SK-N-SH (cell line): Measurements from ENCODE around the gene CCNL2. TPM values are rescaled to one million over a fixed set of nuclear protein-coding genes. Genes with fewer than 3 reads are reported as not detected.

Experiments
- CTCF ChIA-PET: fragments of 300-600, 350-600 bp; formaldehyde crosslinking; extraction: SDS; loops from one replicate; lab custom pipeline; 2021; lab: Yijun Ruan, JAX
- POLR2A ChIA-PET: fragments of 350-600 bp; sonication (Branson Sonifier 250); formaldehyde crosslinking; extraction: SDS; loops from one replicate; lab custom pipeline; 2020; ENCODE audit warnings: antibody characterized with exemption, inconsistent platforms; lab: Yijun Ruan, JAX
- DNase-seq: peaks from one replicate; pipeline ENCODE4 v3.0.0; 2012
- H2AFZ ChIP-seq: fragments of 200-600 bp; sonication (generic); 2 replicates; pipeline ENCODE4 v1.8.1; 2016; ENCODE audit warnings: antibody characterized with exemption, mild to moderate bottlenecking, low read depth
- H3F3A ChIP-seq: fragments of 200-600 bp; sonication (generic); replicated peaks from 2 replicates; pipeline ENCODE3; 2016; ENCODE audit warnings: antibody characterized with exemption, mild to moderate bottlenecking; ENCODE audit not compliant: insufficient read depth
- H3K27ac ChIP-seq, 2 experiments: fragments of 200-500 bp in 1 of 2; fragments of 200-600 bp in 1 of 2; sonication (Bioruptor generic) in 1 of 2; sonication (generic), shearing (Covaris generic) in 1 of 2; 2 replicates each; pipeline versions ENCODE4 v1.5.1 to v1.6.1; 2014 to 2016; ENCODE audit warnings: low read depth in 2 of 2, inconsistent platforms in 1 of 2, low read length in 1 of 2, mild to moderate bottlenecking in 1 of 2, mixed read lengths in 1 of 2
- H3K27me3 ChIP-seq: fragments of 200-600 bp; sonication (generic), shearing (Covaris generic); 2 replicates; pipeline ENCODE4 v1.6.1; 2016; ENCODE audit warnings: mixed run types; ENCODE audit not compliant: insufficient read depth
- H3K36me3 ChIP-seq, 2 experiments: fragments of 200-500 bp in 1 of 2; fragments of 200-600 bp in 1 of 2; sonication (Bioruptor generic) in 1 of 2; sonication (generic) in 1 of 2; replicated peaks in 1 of 2; 2 replicates each; pipeline versions ENCODE3 to v1.5.1; 2014 to 2016; ENCODE audit warnings: low read length in 1 of 2, mild to moderate bottlenecking in 1 of 2; ENCODE audit not compliant: insufficient read depth in 2 of 2, control insufficient read depth in 1 of 2
- H3K4me1 ChIP-seq, 2 experiments: fragments of 200-500 bp in 1 of 2; fragments of 200-600 bp in 1 of 2; sonication (Bioruptor generic) in 1 of 2; sonication (generic), shearing (Covaris generic) in 1 of 2; 2 replicates each; pipeline versions ENCODE4 v1.5.1 to v1.6.1; 2014 to 2016; ENCODE audit warnings: low read depth in 1 of 2, low read length in 1 of 2, mixed run types in 1 of 2; ENCODE audit not compliant: insufficient read depth in 2 of 2, control insufficient read depth in 1 of 2
- H3K4me2 ChIP-seq: fragments of 200-600 bp; sonication (generic), shearing (Covaris generic); 2 replicates; pipeline ENCODE4 v1.6.1; 2017; ENCODE audit warnings: mixed run types
- H3K4me3 ChIP-seq, 2 experiments: fragments of 200-500 bp in 1 of 2; fragments of 200-600 bp in 1 of 2; sonication (Bioruptor generic) in 1 of 2; sonication (generic), shearing (Covaris generic) in 1 of 2; 2 replicates each; pipeline versions ENCODE4 v1.5.1 to v1.8.1; 2014 to 2016; ENCODE audit warnings: low read depth in 2 of 2, inconsistent platforms in 1 of 2, low read length in 1 of 2, mild to moderate bottlenecking in 1 of 2, mixed read lengths in 1 of 2, moderate library complexity in 1 of 2
- H3K79me2 ChIP-seq: fragments of 200-600 bp; sonication (generic); 2 replicates; pipeline ENCODE4 v1.8.1; 2017; ENCODE audit warnings: mild to moderate bottlenecking; ENCODE audit not compliant: insufficient read depth
- H3K9ac ChIP-seq: fragments of 200-600 bp; sonication (generic); 2 replicates; pipeline ENCODE4 v1.6.1; 2017; ENCODE audit warnings: mixed run types
- H3K9me2 ChIP-seq: fragments of 200-600 bp; sonication (generic); 2 replicates; pipeline ENCODE4 v1.6.1; 2017; ENCODE audit warnings: mixed run types
- H3K9me3 ChIP-seq: fragments of 200-600 bp; sonication (generic); 2 replicates; pipeline ENCODE4 v1.6.1; 2017; ENCODE audit warnings: mixed run types, mild to moderate bottlenecking, moderate library complexity
- H4K20me1 ChIP-seq: fragments of 200-600 bp; sonication (generic); 2 replicates; pipeline ENCODE4 v1.6.1; 2017; ENCODE audit warnings: mild to moderate bottlenecking, mixed run types; ENCODE audit not compliant: insufficient read depth
- CTCF ChIP-seq: fragments of 200-600 bp; sonication (generic); IDR thresholded peaks from 2 replicates; pipeline ENCODE4 v1.6.1; 2017; ENCODE audit warnings: antibody characterized with exemption, mild to moderate bottlenecking, moderate library complexity
- EP300 ChIP-seq, 2 experiments: IDR thresholded peaks; 2 replicates each; pipeline versions ENCODE4 v1.4.0 to v1.6.1; 2012; ENCODE audit warnings: borderline replicate concordance in 1 of 2, low read depth in 1 of 2, low read length in 1 of 2
- FOXJ3 ChIP-seq: sonication (generic); formaldehyde crosslinking; IDR thresholded peaks from 2 replicates; pipeline ENCODE4 v1.5.1; 2020; ENCODE audit warnings: mild to moderate bottlenecking, missing genetic modification reagents
- GATA2 ChIP-seq: sonication (generic); formaldehyde crosslinking; IDR thresholded peaks from 2 replicates; pipeline ENCODE4 v1.5.0; 2020; ENCODE audit warnings: mild to moderate bottlenecking, missing genetic modification reagents
- IRF3 ChIP-seq: fragments of 150-350 bp; IDR thresholded peaks from 2 replicates; pipeline ENCODE4 v1.6.1; 2016; ENCODE audit warnings: mild to moderate bottlenecking, low read depth, low read length
- JUND ChIP-seq: IDR thresholded peaks from 2 replicates; pipeline ENCODE4 v1.4.0; 2012
- MAX ChIP-seq: IDR thresholded peaks from 2 replicates; pipeline ENCODE4 v1.4.0; 2012; ENCODE audit warnings: low read depth
- MXI1 ChIP-seq: IDR thresholded peaks from 2 replicates; pipeline ENCODE4 v1.6.1; 2012; ENCODE audit warnings: mild to moderate bottlenecking, low read depth, low read length, improper control_type of control experiment
- NFIC ChIP-seq: IDR thresholded peaks from 2 replicates; pipeline ENCODE4 v1.4.0; 2012; ENCODE audit warnings: borderline replicate concordance
- NRF1 ChIP-seq: IDR thresholded peaks from 2 replicates; pipeline ENCODE4 v1.6.1; 2012; ENCODE audit warnings: low read depth, mild to moderate bottlenecking, low read length
- POLR2AphosphoS5 ChIP-seq: IDR thresholded peaks from 2 replicates; pipeline ENCODE4 v1.6.1; 2012; ENCODE audit warnings: low read depth, low read length
- RAD21 ChIP-seq: IDR thresholded peaks from 2 replicates; pipeline ENCODE4 v1.6.1; 2012; ENCODE audit warnings: mild to moderate bottlenecking, low read length
- RCOR1 ChIP-seq: fragments of 150-350 bp; IDR thresholded peaks from 2 replicates; pipeline ENCODE4 v1.6.1; 2017; ENCODE audit warnings: antibody characterized with exemption, low read length
- REST ChIP-seq: IDR thresholded peaks from 2 replicates; pipeline ENCODE4 v1.6.1; 2012; ENCODE audit warnings: mild to moderate bottlenecking, low read depth, low read length, moderate library complexity
- RXRA ChIP-seq: IDR thresholded peaks from 2 replicates; pipeline ENCODE4 v1.4.0; 2012; ENCODE audit warnings: low read depth, mild to moderate bottlenecking, borderline replicate concordance
- SMC3 ChIP-seq: IDR thresholded peaks from 2 replicates; pipeline ENCODE4 v1.6.1; 2012; ENCODE audit warnings: low read depth, low read length, improper control_type of control experiment
- TAF1 ChIP-seq: IDR thresholded peaks from 2 replicates; pipeline ENCODE4 v1.6.1; 2012; ENCODE audit warnings: low read depth, mild to moderate bottlenecking, low read length, moderate library complexity, borderline replicate concordance
- TCF12 ChIP-seq: IDR thresholded peaks from 2 replicates; pipeline ENCODE4 v1.4.0; 2012
- USF1 ChIP-seq: IDR thresholded peaks from 2 replicates; pipeline ENCODE4 v1.4.0; 2012; ENCODE audit warnings: low read depth, borderline replicate concordance
- USF2 ChIP-seq: fragments of 150-350 bp; IDR thresholded peaks from 2 replicates; pipeline ENCODE4 v1.6.1; 2017; ENCODE audit warnings: antibody characterized with exemption, low read length, low read depth, borderline replicate concordance
- WGBS: methylation state at CpG from one replicate; pipeline ENCODE4 v1.1.6; 2017; ENCODE audit warnings: low lambda C conversion rate; 5-methylcytosine and 5-hydroxymethylcytosine counted together
- polyA plus RNA-seq, 3 experiments: library from polyadenylated mRNA; depleted of rRNA; stranded (reverse); fragments of >200 nt; gene quantifications; 2 replicates each; pipeline ENCODE4 v1.2.3, GENCODE V29; 2012

CCNL2 gene
- polyA plus RNA-seq, 1 of the 3 experiments (the other 2 are of a cell fraction), result 362 TPM

GRCh38 chr1:1437033-1437903 is 38.1 kb upstream of the CCNL2 start (continued):
- TF ChIP-seq CTCF (no peak), GATA2 (CRISPR knock-in tag) (no peak), SMC3 (no peak), RXRA (no peak), IRF3 (no peak), RAD21 (no peak)

- no peak overlapping the region for H2AFZ ChIP-seq
- no peak overlapping the region for H3K9ac ChIP-seq
- H3K9me3 ChIP-seq, result no peaks in the 10 kb centered on the region
- no peaks in the 10 kb centered on the region for H3F3A ChIP-seq
- H3K9me2 ChIP-seq, result no peaks in the 10 kb centered on the region
- no peak for DNase-seq
- CTCF ChIA-PET, result no interaction called here
- no peaks in the 10 kb centered on the region for H3K79me2 ChIP-seq
- 96% methylated on average over 2 of the region's 7 CpGs for WGBS
- no peak overlapping the region for H3K4me3 ChIP-seq
- H4K20me1 ChIP-seq, result no peaks in the 10 kb centered on the region
- H3K4me1 ChIP-seq, result peaks cover 0 to 21% of the 10 kb centered on the region in 2 experiments; a peak in 1 of 4 replicates
- H3K4me2 ChIP-seq, result peak overlapping the region; percentile 68; the same call in 1 of the 2 replicates
- no peaks in the 10 kb centered on the region for H3K27me3 ChIP-seq
- no peaks in the 10 kb centered on the region for H3K36me3 ChIP-seq
- POLR2A ChIA-PET, result no interaction called here
- H3K27ac ChIP-seq, result no peak overlapping the region
- no peak for TF ChIP-seq SMC3
- TF ChIP-seq EP300 (IDR thresholded peaks at IDR 0.05; ENCODE audit: borderline replicate concordance in 1 of 2, low read depth in 1 of 2, low read length in 1 of 2), result no peak
- no peak for TF ChIP-seq RCOR1
- TF ChIP-seq POLR2AphosphoS5, result no peak
- no peak for TF ChIP-seq RXRA
- TF ChIP-seq JUND, result no peak
- TF ChIP-seq NRF1, result no peak
- no peak for TF ChIP-seq MXI1
- TF ChIP-seq TAF1, result no peak
- TF ChIP-seq NFIC, result no peak
- TF ChIP-seq USF1, result no peak
- no peak for TF ChIP-seq MAX
- TF ChIP-seq TCF12, result no peak
- TF ChIP-seq FOXJ3 (CRISPR knock-in tag), result no peak
- TF ChIP-seq USF2, result no peak
- no peak for TF ChIP-seq REST
- no peak for TF ChIP-seq IRF3
Observed at GRCh38 chr1:1436630-1437032, 37.5 kb upstream of the CCNL2 start.
